GM19043 (cell line): Measurements from ENCODE around the gene CCR7.

Experiments used
- ATAC-seq: cut with Tn5 transposase; IDR thresholded peaks from one replicate; pipeline ENCODE4 v1.9.1; 2021; ENCODE audit warnings: low read depth; ENCODE audit not compliant: unreplicated experiment

The CCR7 gene

GRCh38 chr17:40522250-40522960 lies 42.9 kb downstream of the CCR7 start:
- ATAC-seq = no peak

- no peak for ATAC-seq
These were observed 44.2 kb downstream of the CCR7 start for GRCh38 chr17:40520991-40521453.

- no peak for ATAC-seq
These were observed 46.0 kb downstream of the CCR7 start for GRCh38 chr17:40519089-40519775.

- no peak for ATAC-seq
These were observed 46.7 kb downstream of the CCR7 start for GRCh38 chr17:40518401-40519088.

GRCh38 chr17:40517981-40518380 lies 47.3 kb downstream of the CCR7 start:
- ATAC-seq = no peak

- no peak for ATAC-seq
These were observed 48.0 kb downstream of the CCR7 start for GRCh38 chr17:40517286-40517662.

- no peak for ATAC-seq
These were observed 48.5 kb downstream of the CCR7 start for GRCh38 chr17:40516581-40517285.

- ATAC-seq = no peak
These were observed 49.7 kb downstream of the CCR7 start for GRCh38 chr17:40515491-40516041.

- ATAC-seq = no peak
These were observed 50.3 kb downstream of the CCR7 start for GRCh38 chr17:40515011-40515410.

- no peak for ATAC-seq
These were observed 51.0 kb downstream of the CCR7 start for GRCh38 chr17:40514013-40514875.

- ATAC-seq = no peak
These were observed 53.5 kb downstream of the CCR7 start for GRCh38 chr17:40511667-40512220.

- ATAC-seq = no peak
These were observed 54.1 kb downstream of the CCR7 start for GRCh38 chr17:40511136-40511535.

GRCh38 chr17:40510328-40510648 lies 55.0 kb downstream of the CCR7 start:
- no peak for ATAC-seq

- ATAC-seq = no peak
These were observed 55.5 kb downstream of the CCR7 start for GRCh38 chr17:40509626-40510327.

GRCh38 chr17:40506786-40507185 lies 58.5 kb downstream of the CCR7 start:
- no peak for ATAC-seq
